ENCODE results near the gene HEATR9.

Gene HEATR9

GRCh38 chr17:35894206-35894605 is 25.5 kb upstream of the HEATR9 start:
- DNase-seq: no peak

DNA sequence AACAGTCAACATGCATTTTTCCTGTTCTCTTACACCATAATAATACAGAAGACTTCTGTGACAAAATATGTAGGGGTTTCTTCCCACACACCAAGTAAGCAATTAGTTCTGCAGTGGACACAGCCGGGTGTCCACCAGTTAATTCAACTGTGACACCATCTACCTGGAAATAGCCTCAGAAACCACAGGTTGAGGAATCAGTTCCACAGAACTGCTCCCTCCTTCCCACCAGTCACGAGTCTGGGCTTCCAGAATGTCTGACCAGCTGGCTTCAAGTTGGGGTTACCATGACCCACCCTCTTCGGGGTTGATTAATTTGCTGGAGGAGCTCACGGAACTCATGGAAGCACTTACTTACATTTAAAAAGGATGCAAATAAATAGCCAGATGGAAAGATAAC is 25.1 kb upstream of the HEATR9 start:
- no peak for DNase-seq

DNA sequence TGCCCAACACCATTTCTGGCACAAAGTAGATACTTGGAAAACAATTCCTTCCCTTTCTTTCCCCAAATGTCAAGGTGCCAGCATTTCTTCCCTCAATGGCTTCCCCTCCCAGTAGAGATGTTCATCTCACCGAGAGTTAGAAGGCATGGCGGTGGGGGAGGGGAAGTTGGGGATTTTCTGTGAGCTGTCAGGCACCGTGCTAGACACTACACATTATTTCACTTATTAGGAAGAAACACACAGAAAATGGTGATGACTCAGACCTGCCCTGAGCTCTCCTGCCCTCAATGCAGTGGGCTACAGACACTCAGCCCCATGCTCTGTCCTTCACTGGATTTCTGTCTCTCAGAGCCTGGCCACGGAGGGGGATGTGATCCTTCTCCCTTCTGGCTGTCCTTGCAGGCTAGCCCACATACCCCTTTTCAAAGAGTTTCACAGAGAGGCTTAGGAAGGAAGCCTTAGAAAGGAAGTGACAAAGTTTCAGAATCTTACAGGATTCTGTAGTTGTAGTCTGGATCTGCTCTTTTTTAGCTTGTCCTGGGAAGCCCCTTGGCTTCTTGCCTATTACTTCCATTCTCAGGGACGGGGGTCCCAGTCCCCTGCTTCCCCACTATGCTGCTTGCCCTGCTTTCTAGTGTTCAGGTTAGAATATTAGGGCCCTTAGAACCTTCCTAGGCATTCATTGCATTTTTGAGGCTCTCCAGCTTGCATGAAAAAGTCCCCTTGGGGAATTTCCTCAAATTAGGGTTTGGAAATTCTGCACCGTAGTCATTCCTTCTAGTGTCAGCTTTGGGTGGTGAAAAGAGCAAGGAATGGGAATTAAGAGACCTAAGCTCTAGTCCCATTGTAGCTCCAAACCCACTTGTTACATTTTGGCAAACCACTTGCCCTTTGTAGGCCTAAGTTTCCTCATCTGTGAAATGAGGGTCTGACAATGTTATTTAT is 23.7 kb upstream of the HEATR9 start:
- no peak for DNase-seq

DNA sequence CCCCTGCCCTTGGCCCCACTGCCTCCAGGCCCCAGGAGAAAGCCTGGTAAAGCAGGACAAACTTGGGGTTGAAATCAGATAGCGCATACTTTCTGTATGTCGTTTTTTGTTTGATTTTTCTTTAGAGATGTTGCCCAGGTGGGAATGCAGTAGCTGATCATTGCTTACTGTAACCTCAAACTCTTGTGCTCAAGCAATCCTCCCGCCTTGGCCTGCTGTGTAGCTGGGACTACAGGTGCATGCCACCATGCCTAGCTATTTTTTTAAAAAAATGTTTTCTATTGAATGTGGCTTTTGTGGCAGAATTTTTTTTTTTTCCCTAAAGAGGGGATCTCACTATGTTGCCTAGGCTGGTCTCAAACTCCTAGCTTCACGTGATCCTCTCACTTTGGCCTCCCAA is 22.6 kb upstream of the HEATR9 start:
- DNase-seq: no peak

DNA sequence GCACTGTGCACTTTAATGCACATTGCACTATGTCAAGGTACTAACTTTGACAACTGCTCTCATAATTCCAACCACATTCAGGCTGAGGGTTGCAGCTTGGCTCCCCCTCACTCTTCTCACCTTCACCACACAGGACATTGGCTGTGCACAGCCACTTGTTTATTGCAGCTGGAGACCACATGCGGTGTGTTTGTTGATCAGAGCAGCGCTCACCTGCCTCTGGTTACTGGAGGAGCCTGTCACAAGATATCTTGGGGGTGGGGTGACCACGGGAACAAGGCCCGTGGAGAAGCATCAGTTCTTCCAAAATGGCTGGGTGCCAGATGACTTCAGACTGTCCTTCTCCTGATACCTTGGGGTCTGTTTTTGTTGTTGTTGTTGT is 22.1 kb upstream of the HEATR9 start:
- DNase-seq: no peak

DNA sequence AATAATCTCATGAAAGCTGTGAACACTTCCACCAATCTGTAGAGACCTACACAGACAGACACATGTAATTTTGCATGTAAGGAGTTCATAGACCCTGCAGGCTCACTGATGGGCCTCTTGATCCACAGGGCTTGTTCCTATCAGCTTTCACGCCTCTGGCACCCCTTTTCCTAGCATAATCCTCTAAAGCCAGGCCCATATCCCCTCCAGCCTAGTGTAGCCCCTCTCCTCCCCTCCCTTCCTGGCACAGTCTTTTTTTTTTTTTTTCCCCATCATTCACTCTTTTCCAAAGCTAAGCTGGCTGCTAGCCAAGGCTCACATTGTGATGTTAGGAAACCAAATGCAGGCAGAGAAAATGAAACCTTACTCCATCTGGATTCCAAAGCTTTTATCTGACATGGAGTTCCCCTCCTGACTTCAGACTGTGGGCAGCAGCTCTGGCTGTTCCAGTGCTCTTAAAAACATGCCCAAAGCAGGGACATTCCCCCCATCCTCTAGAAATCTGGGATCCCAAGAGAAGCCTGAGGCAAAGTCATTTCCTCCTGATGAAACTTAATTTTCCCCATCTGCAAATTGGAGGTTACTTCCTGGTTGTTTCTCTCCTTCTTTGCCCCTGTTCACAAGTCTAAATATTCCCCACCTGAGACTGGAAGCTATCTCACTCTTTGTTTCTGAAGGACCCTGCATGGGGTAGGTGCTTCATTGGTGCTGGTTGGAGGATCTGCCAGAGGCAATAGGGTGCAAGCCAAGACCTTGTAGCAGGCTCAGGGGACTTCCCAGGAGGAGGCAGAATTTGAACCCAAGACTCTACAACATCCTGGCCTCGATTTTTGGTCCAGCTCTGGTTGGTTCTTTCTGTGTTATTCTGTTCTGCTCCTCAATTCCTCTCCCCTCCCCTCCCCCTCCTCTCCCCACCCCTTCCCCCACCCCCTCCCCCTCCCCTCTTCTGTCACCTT is 21.4 kb upstream of the HEATR9 start:
- DNase-seq: no peak

- DNase-seq: no peak
Observed at GRCh38 chr17:35889241-35889640, 20.6 kb upstream of the HEATR9 start.

DNA sequence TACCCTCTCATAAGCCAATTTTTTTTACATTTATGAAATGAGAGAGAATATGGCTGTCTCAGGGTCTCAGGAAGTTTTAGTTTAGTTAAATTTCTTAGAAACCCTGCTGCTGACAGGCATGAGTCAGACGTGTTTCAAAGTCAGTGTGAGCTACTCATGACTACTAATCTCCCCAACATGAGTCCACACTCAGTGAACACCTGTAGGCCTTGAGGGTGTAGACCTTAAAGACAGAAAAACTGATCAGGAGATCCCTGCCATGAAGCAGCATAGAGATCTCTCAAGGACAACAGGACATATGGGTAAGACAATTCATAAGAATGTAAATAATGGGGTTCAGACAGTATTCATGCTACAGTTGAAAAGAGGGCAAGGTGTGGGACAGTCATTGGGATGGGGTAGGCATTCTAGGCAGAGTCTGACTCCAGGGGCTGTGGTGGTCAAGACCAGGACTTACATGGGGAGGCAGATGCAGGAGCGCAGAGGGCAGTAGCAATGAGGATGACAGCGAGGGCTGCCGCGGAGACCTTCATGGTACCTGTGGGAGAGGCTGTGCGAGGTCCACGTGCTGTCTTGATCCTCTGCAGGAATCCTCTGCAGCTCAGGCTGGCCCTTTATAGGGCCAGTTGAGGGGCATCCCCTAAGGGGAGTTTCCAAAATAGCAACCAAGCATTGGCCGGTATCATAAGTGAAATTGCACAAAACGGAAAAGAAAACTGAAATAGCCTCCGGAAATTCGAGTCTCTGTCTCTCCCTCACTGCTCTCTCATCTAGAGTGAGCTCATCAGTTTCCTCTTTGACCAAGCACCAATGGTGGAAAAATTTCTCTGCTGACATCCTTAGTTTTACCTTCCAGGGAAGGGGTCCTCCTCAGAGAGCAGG is 11.3 kb upstream of the HEATR9 start, which contains the start of gene CCL5:
TSS of gene CCL5 (minus strand) at position 588 of the 882 bp plus-strand sequence.
- no peak for DNase-seq

DNA sequence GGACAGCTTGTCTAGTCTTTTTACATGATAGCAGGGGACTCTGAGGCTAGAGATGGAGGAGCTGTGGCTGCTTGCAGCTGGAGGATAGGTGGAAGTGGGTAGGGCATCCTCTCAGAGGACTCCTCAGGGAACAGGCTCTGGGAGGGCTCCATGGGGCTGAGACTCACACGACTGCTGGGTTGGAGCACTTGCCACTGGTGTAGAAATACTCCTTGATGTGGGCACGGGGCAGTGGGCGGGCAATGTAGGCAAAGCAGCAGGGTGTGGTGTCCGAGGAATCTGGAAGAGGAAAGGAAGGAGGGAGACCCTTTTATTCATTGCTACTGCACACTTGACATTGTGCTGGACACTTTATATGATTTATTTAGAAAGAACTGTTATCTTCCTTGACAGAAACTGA is 9.7 kb upstream of the HEATR9 start:
- DNase-seq: no peak

DNA sequence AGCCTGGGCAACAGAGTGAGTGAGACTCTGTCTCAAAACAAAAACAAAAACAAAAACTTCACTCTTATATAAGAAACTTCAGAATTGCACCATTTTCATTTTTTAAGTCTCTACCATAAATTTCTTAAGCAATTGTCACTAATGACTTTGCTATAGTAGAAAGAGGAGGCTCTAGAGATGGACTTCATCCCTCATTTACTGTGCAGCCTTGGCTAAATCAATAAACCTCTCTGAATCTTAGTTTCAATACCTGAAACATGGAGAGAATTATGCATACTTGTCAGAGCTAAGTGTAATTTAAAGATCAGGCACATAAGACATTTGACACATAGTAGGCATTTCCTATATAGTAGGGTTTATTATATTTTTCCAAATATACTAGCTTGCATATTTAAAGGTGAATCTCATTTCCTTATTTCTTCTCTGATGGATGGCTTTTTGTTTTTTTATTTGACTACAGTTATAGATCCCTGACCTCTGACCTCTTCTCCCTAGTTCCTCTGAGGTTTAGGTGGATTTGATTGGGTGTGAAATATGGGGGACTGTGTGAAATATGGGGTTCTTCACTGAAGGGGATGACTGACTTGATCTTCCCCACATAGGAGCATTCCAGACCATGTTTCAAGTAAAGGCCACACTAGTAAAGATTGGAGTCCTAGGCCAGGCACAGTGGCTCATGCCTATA is 8.8 kb upstream of the HEATR9 start:
- no peak for DNase-seq

GRCh38 chr17:35876534-35876933 is 7.8 kb upstream of the HEATR9 start:
- no peak for DNase-seq

- DNase-seq: no peak
Observed at GRCh38 chr17:35875800-35876139, 7.1 kb upstream of the HEATR9 start.

DNA sequence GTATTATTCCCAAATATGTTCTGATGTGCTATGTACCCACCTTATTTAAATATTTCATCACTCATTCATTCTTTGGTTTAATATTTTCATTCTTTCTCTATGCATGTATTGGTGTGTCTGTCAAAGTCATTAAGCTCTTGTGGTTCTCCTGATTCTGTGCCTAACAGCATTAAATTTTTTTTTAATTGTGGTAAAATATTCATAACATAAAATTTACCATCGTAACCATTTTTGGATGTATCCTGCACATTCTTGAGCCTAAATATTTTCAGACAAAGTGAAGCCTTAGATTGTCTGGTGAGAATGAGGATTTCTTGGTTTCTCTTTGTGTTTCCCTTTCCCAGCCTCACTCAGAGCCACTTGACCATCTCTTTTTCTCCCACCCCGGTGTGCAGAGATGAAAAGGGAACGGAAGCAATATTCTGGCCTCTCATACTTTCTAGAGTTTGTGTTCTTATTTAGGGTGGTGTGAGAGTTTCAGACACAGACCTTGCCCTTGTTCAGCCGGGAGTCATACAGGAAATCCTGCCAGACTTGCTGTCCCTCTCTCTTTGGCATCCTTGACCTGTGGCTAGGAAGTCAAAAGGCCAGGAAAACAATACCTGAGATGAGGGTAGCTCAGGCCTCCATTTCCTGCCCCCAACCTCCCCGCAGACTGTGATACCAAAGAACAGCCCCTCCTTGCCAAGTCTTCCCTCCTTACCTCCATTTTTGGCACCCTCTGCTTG is 6.5 kb upstream of the HEATR9 start:
- DNase-seq: no peak

- DNase-seq: no peak
Observed at GRCh38 chr17:35872196-35872980, 3.7 kb upstream of the HEATR9 start.

GRCh38 chr17:35870906-35871819 is 2.5 kb upstream of the HEATR9 start:
- DNase-seq: no peak

DNA sequence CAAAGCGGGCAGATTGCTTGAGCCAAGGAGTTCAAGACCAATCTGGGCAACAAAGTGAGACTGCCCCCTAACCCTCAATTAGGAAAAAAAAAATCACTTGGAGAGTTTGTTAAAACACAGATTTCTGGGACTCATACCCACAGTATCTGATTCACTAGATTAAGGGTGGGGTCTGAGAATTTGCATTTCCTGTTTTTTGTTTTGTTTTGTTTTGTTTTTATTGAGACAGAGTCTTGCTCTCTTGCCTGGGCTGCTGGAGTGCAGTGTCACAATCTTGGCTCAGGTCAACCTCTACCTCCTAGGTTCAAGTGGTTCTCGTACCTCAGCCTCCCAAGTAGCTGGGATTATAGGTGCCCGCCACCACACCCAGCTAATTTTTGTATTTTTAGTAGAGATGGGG is 1.1 kb downstream of the HEATR9 start:
- DNase-seq: no peak

DNA sequence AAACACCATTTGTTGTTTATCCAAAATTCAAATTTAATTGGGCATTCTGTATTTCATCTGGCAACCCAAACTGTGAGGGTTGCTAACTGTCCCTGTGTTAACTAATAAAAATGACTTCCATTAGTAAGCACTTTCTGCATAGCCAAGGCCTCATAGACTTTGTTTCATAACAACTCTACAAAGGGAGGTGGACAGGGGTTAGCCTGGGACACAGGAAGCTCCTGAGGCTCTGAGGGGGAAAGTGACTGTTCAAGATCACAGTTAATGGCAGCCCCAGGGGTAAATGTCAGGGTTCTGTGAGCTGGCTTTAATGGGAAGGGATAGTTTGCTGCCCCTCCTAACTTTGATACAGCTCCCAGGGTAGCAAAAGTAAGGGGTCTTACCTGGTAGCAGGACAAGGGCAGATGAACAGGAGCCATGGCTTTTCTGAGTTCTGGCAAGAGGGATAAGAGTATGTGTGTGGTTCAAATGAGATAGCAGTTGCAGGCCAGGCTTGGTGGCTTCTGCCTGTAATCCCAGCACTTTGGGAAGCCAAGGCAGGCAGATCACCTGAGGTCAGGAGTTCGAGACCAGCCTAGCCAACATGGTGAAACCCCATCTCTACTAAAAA is 2.2 kb downstream of the HEATR9 start:
- no peak for DNase-seq

GRCh38 chr17:35865412-35866340 is 3.0 kb downstream of the HEATR9 start:
- DNase-seq: no peak
